Pancreas (tissue), 10 donors: ENCODE data around the gene ZBED2. TPM values are rescaled to one million over a fixed set of nuclear protein-coding genes. Genes with fewer than 3 reads are reported as not detected.

Experiments used
- ATAC-seq, 4 donors: fragments of 200-7000 bp; cut with Tn5 transposase; one replicate each; pipeline versions ENCODE4 v1.8.0 to v1.9.1; 2020; ENCODE audit warnings: mild to moderate bottlenecking in 4 of 4, moderate library complexity in 4 of 4
- DNase-seq, 6 donors: peaks; one replicate each; pipeline ENCODE4 v3.0.0-alpha.2; 2020
- FAIRE-seq: peaks from 2 replicates; lab custom pipeline; 2012; peaks lifted over from hg19 to GRCh38; lab: Jason Lieb, UNC
- H3K27ac ChIP-seq, 4 donors: fragments of 200-600 bp; sonication (generic); 1 replicate in 3 of 4; 2 replicates in 1 of 4; pipeline versions ENCODE4 v1.5.0 to v1.8.0; 2020
- H3K27me3 ChIP-seq, 4 donors: fragments of 200-600 bp; one replicate each; pipeline ENCODE4 v1.8.0; 2021
- H3K36me3 ChIP-seq, 3 donors: fragments of 200-600 bp; sonication (generic) in 1 of 3; one replicate each; pipeline versions ENCODE4 v1.5.0 to v1.8.0; 2020 to 2021
- H3K4me1 ChIP-seq, 3 donors: fragments of 200-600 bp; one replicate each; pipeline ENCODE4 v1.8.0; 2021
- H3K4me3 ChIP-seq, 4 donors: fragments of 200-600 bp; sonication (generic) in 2 of 4; one replicate each; pipeline versions ENCODE4 v1.5.0 to v1.8.0; 2020 to 2021
- H3K9me3 ChIP-seq, 4 donors: fragments of 200-600 bp; one replicate each; pipeline ENCODE4 v1.8.0; 2021
- CTCF ChIP-seq, 4 donors: fragments of 200-600 bp; sonication (generic) in 3 of 4; IDR thresholded peaks; one replicate each; pipeline versions ENCODE4 v1.5.0 to v1.8.0; 2021; ENCODE audit warnings: antibody characterized with exemption in 4 of 4
- WGBS, 2 donors: extraction: QIAGEN DNeasy Blood & Tissue Kit; methylation state at CpG; one replicate each; pipeline ENCODE4 v1.1.7; 2013; 5-methylcytosine and 5-hydroxymethylcytosine counted together
- intact Hi-C, 3 donors: fragments of 100-400 bp; cut with DNase I; formaldehyde crosslinking; loops; one replicate each; pipeline versions ENCODE4 v1.11.1 to v1.14.2; 2022
- polyA plus RNA-seq, 2 donors: library from polyadenylated mRNA; stranded (reverse); fragments of 200-250 nt; gene quantifications; one replicate each; pipeline ENCODE4 v1.2.3, GENCODE V29; 2013
- total RNA-seq, 6 donors: library from RNA; stranded (reverse); fragmentation: NEBNext Ultra II Directional in 4 of 6; extraction: Animal tissue kit (Norgen Biotek cat#: 25700) in 4 of 6; gene quantifications; one replicate each; pipeline versions ENCODE4 v1.2.1 to v1.2.4, GENCODE V29; 2021 to 2023
- donor health status: healthy with polysubstance abuse.
- donor health status: DM: no; HTN: no; CAD: no; lungs with moderate emphysema.
- donor health status: DM: no; HTN: no; CAD: no.
- donor health status: control.
- donor health status: control.
- donor health status: Bipolar disorder and iron deficiency.
- donor health status: DM: yes; HTN: yes; CAD: no.
- donor health status: DM: no; HTN: no; CAD: no.
- donor health status: DM: no; HTN: no; CAD: no.
- donor health status: DM: yes; HTN: yes; CAD: no.

Gene ZBED2
- total and polyA plus RNA-seq, 8 donors: 0.02 to 0.22 TPM; not detected in 6

- H3K36me3 ChIP-seq: no peaks in the 10 kb centered on the region
- no peaks in the 10 kb centered on the region for H3K27me3 ChIP-seq
- ATAC-seq (no peak), DNase-seq (no peak), FAIRE-seq (no peak)
- H3K4me1 ChIP-seq: no peaks in the 10 kb centered on the region
- no peaks in the 10 kb centered on the region for H3K9me3 ChIP-seq
- no peak overlapping the region for H3K4me3 ChIP-seq
- TF ChIP-seq CTCF (IDR thresholded peaks at IDR 0.05): no peak
- intact Hi-C loops: no loop called here
- H3K27ac ChIP-seq: no peak overlapping the region
Measured at GRCh38 chr3:111605018-111605417, 9.9 kb upstream of the ZBED2 start.

GRCh38 chr3:111604119-111604518 is 9.0 kb upstream of the ZBED2 start:
- intact Hi-C loops: no loop called here
- 61 to 81% methylated on average over 2 of the region's 2 CpGs for WGBS, 2 donors
- H3K9me3 ChIP-seq: no peaks in the 10 kb centered on the region
- no peak for FAIRE-seq
- no peak overlapping the region for H3K27ac ChIP-seq
- no peak for DNase-seq
- no peak for ATAC-seq
- H3K27me3 ChIP-seq: no peaks in the 10 kb centered on the region
- no peak overlapping the region for H3K4me3 ChIP-seq
- no peaks in the 10 kb centered on the region for H3K4me1 ChIP-seq
- H3K36me3 ChIP-seq: no peaks in the 10 kb centered on the region
- TF ChIP-seq CTCF (IDR thresholded peaks at IDR 0.05): no peak

- DNase-seq (no peak), ATAC-seq (no peak), FAIRE-seq (no peak)
- H3K27me3 ChIP-seq: no peaks in the 10 kb centered on the region
- WGBS, 2 donors: 90 to 96% methylated on average over 1 of the region's 1 CpG
- H3K4me1 ChIP-seq: no peaks in the 10 kb centered on the region
- H3K36me3 ChIP-seq: no peaks in the 10 kb centered on the region
- no peak overlapping the region for H3K4me3 ChIP-seq
- H3K9me3 ChIP-seq: no peaks in the 10 kb centered on the region
- TF ChIP-seq CTCF (IDR thresholded peaks at IDR 0.05): no peak
- H3K27ac ChIP-seq: no peak overlapping the region
- intact Hi-C loops: no loop called here
Measured at GRCh38 chr3:111603679-111604078, 8.5 kb upstream of the ZBED2 start.

GRCh38 chr3:111601810-111602209 is 6.7 kb upstream of the ZBED2 start:
- no peaks in the 10 kb centered on the region for H3K4me1 ChIP-seq
- no peak overlapping the region for H3K27ac ChIP-seq
- no peaks in the 10 kb centered on the region for H3K27me3 ChIP-seq
- FAIRE-seq (no peak), DNase-seq (no peak), ATAC-seq (no peak)
- no peak overlapping the region for H3K4me3 ChIP-seq
- TF ChIP-seq CTCF (IDR thresholded peaks at IDR 0.05): no peak
- intact Hi-C loops: no loop called here
- H3K9me3 ChIP-seq: no peaks in the 10 kb centered on the region
- no peaks in the 10 kb centered on the region for H3K36me3 ChIP-seq
- 37 to 42% methylated on average over 4 of the region's 4 CpGs for WGBS, 2 donors

- DNase-seq (no peak), ATAC-seq (no peak), FAIRE-seq (no peak)
- intact Hi-C loops: no loop called here
- H3K4me3 ChIP-seq: no peak overlapping the region
- no peak for TF ChIP-seq CTCF (IDR thresholded peaks at IDR 0.05)
- H3K36me3 ChIP-seq: no peaks in the 10 kb centered on the region
- WGBS, 2 donors: 65 to 69% methylated on average over 2 of the region's 2 CpGs
- H3K9me3 ChIP-seq: no peaks in the 10 kb centered on the region
- H3K27me3 ChIP-seq: no peaks in the 10 kb centered on the region
- H3K27ac ChIP-seq: no peak overlapping the region
- H3K4me1 ChIP-seq: no peaks in the 10 kb centered on the region
Measured at GRCh38 chr3:111598552-111598951, 3.4 kb upstream of the ZBED2 start.
